Activated T-helper 1 cell treated with Interleukin-2 at 50 U/mL for 16 hours (primary cell): ENCODE results near the gene LIPE.

Experiments used
- DNase-seq: peaks from one replicate; pipeline ENCODE4 v3.0.0-alpha.2; 2020; ENCODE audit warnings: low read depth

The LIPE gene

GRCh38 chr19:42380155-42380554 lies 47.0 kb downstream of the LIPE start:
- no peak for DNase-seq

- DNase-seq, result no peak
Observed at GRCh38 chr19:42378225-42379215, 48.7 kb downstream of the LIPE start.

GRCh38 chr19:42376177-42376555 lies 51.0 kb downstream of the LIPE start:
- no peak for DNase-seq

- DNase-seq, result no peak
Observed at GRCh38 chr19:42375415-42376176, 51.6 kb downstream of the LIPE start.

GRCh38 chr19:42374826-42375376 lies 52.3 kb downstream of the LIPE start:
- no peak for DNase-seq

GRCh38 chr19:42370626-42371175 lies 56.5 kb downstream of the LIPE start:
- DNase-seq, result no peak

- DNase-seq, result no peak
Observed at GRCh38 chr19:42370068-42370520, 57.1 kb downstream of the LIPE start.

- no peak for DNase-seq
Observed at GRCh38 chr19:42369433-42370067, 57.6 kb downstream of the LIPE start.

GRCh38 chr19:42368765-42369164 lies 58.4 kb downstream of the LIPE start:
- no peak for DNase-seq

GRCh38 chr19:42368360-42368759 lies 58.8 kb downstream of the LIPE start:
- DNase-seq, result no peak

GRCh38 chr19:42367929-42368328 lies 59.3 kb downstream of the LIPE start:
- no peak for DNase-seq

- DNase-seq, result no peak
Observed at GRCh38 chr19:42366673-42367072, 60.5 kb downstream of the LIPE start.

GRCh38 chr19:42363614-42364346 lies 63.4 kb downstream of the LIPE start:
- no peak for DNase-seq

- DNase-seq, result no peak
Observed at GRCh38 chr19:42362891-42363440, 64.2 kb downstream of the LIPE start.

- no peak for DNase-seq
Observed at GRCh38 chr19:42362342-42362741, 64.8 kb downstream of the LIPE start.

GRCh38 chr19:42361545-42361910 lies 65.7 kb downstream of the LIPE start:
- no peak for DNase-seq

- DNase-seq, result no peak
Observed at GRCh38 chr19:42360787-42361544, 66.2 kb downstream of the LIPE start.

GRCh38 chr19:42357290-42357689 lies 69.9 kb downstream of the LIPE start:
- DNase-seq, result no peak

GRCh38 chr19:42356686-42357085 lies 70.5 kb downstream of the LIPE start:
- no peak for DNase-seq

- DNase-seq, result no peak
Observed at GRCh38 chr19:42355896-42356295, 71.3 kb downstream of the LIPE start.
